Bronchial epithelial cell (primary cell): Measurements from ENCODE around the gene SEPTIN1. TPM values are rescaled to one million over a fixed set of nuclear protein-coding genes. Genes with fewer than 3 reads are reported as not detected.

ENCODE experiments used
- DNase-seq: peaks from one replicate; pipeline ENCODE4 v3.0.0-alpha.2; 2010; ENCODE audit warnings: low read depth
- FAIRE-seq: peaks from 2 replicates; lab custom pipeline; 2011; peaks lifted over from hg19 to GRCh38; lab: Jason Lieb, UNC
- H3K27me3 ChIP-seq: 2 replicates; pipeline ENCODE4 v1.5.1; 2011; ENCODE audit warnings: low read length; ENCODE audit not compliant: control insufficient read depth, insufficient read depth
- H3K36me3 ChIP-seq: 2 replicates; pipeline ENCODE4 v1.5.1; 2011; ENCODE audit warnings: low read length; ENCODE audit not compliant: control insufficient read depth, insufficient read depth
- H3K4me3 ChIP-seq: 2 replicates; pipeline ENCODE4 v1.5.1; 2011; ENCODE audit warnings: mild to moderate bottlenecking, low read depth, low read length, control low read depth
- CTCF ChIP-seq: IDR thresholded peaks from 2 replicates; pipeline ENCODE4 v1.5.1; 2011; ENCODE audit warnings: mild to moderate bottlenecking, moderate library complexity, low read length, control low read depth, inconsistent platforms; ENCODE audit not compliant: insufficient read depth, severe bottlenecking
- total RNA-seq: library from RNA; depleted of rRNA; stranded (reverse); fragments of >200 nt; gene quantifications from 2 replicates; pipeline ENCODE4 v1.2.1, GENCODE V29; 2014

The SEPTIN1 gene
- total RNA-seq, 1 donor from 2014 or later = under 0.01 TPM

GRCh38 chr16:30357715-30358576 is 24.4 kb downstream of the SEPTIN1 start:
- TF ChIP-seq CTCF = no peak
- peaks cover 12% of the 10 kb centered on the region for H3K36me3 ChIP-seq
- no peak for DNase-seq
- H3K27me3 ChIP-seq = no peaks in the 10 kb centered on the region
- FAIRE-seq = no peak
- no peak overlapping the region for H3K4me3 ChIP-seq

- no peak for TF ChIP-seq CTCF
- H3K4me3 ChIP-seq = no peak overlapping the region
- H3K36me3 ChIP-seq = peaks cover 13% of the 10 kb centered on the region
- FAIRE-seq (no peak), DNase-seq (no peak)
- no peaks in the 10 kb centered on the region for H3K27me3 ChIP-seq
These were observed 25.2 kb downstream of the SEPTIN1 start for GRCh38 chr16:30357085-30357714.

GRCh38 chr16:30356401-30357084 is 25.8 kb downstream of the SEPTIN1 start:
- FAIRE-seq = no peak
- Histone ChIP-seq H3K36me3 (peaks cover 13% of the 10 kb centered on the region), H3K4me3 (peak overlapping the region; percentile 90), H3K27me3 (no peaks in the 10 kb centered on the region)
- DNase-seq = no peak
- no peak for TF ChIP-seq CTCF

GRCh38 chr16:30355954-30356308 is 26.4 kb downstream of the SEPTIN1 start:
- Histone ChIP-seq H3K36me3 (peaks cover 19% of the 10 kb centered on the region), H3K4me3 (peak overlapping the region; percentile 90), H3K27me3 (no peaks in the 10 kb centered on the region)
- TF ChIP-seq CTCF = no peak
- FAIRE-seq = no peak
- no peak for DNase-seq

- peak; percentile 99 for DNase-seq
- H3K36me3 ChIP-seq = peaks cover 20% of the 10 kb centered on the region
- no peak for TF ChIP-seq CTCF
- peak; percentile 52 for FAIRE-seq
- peak within 1 kb of the TSS; percentile 90 for H3K4me3 ChIP-seq
- no peaks in the 10 kb centered on the region for H3K27me3 ChIP-seq
These were observed 27.0 kb downstream of the SEPTIN1 start, which contains the start of gene CD2BP2 for GRCh38 chr16:30355144-30355953. Gene CD2BP2, minus strand, starts transcription at chr16:30355308. Its CDS starts 627 bp downstream, at chr16:30354681.
